ENCODE data around the gene ARPC5. TPM values are rescaled to one million over a fixed set of nuclear protein-coding genes. Genes with fewer than 3 reads are reported as not detected.

Gene ARPC5
- 148 to 204 TPM (median 164 TPM) in 5 replicates for total RNA-seq (2022; extraction: Qiagen RNA extraction)

DNA sequence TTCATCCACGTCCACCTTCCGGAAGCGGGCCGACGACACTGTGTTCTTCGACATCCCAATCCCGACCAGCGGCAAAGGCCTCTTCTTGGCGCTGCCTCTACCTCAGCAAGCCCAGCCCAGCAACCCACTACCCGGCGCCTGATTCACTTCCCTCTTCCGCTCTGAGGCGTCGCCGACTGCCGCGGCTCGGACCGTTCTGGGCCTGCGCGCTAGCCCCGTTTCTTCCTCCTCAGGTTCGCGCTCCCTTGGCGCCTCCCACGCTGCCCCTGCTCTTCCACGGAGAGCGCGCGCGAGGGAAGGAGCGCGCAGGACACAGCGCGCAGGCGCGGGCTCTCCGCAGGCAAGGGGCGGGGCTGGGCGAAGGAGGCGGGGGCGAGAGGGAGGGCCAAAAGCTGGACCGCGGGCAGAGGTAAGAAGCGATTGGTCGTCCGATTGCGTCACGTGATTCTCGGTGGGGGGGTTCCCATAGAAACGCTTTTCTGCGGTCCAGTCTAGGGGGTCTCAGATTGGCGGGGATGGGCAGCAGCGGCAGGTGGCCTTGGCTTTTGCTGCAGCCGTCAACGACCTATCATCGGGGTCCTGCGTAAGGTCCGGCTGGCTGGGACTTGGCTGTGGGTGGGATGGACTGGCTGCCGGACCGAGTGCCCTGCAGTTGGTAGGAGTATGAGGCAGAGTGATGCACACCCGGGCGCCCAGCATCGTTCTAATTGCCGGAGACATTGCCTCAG is at the start of gene ARPC5:
Gene ARPC5 (minus strand): TSS at position 178 of the 728 bp plus-strand sequence. CDS start 124 bp downstream, at position 54.

DNA sequence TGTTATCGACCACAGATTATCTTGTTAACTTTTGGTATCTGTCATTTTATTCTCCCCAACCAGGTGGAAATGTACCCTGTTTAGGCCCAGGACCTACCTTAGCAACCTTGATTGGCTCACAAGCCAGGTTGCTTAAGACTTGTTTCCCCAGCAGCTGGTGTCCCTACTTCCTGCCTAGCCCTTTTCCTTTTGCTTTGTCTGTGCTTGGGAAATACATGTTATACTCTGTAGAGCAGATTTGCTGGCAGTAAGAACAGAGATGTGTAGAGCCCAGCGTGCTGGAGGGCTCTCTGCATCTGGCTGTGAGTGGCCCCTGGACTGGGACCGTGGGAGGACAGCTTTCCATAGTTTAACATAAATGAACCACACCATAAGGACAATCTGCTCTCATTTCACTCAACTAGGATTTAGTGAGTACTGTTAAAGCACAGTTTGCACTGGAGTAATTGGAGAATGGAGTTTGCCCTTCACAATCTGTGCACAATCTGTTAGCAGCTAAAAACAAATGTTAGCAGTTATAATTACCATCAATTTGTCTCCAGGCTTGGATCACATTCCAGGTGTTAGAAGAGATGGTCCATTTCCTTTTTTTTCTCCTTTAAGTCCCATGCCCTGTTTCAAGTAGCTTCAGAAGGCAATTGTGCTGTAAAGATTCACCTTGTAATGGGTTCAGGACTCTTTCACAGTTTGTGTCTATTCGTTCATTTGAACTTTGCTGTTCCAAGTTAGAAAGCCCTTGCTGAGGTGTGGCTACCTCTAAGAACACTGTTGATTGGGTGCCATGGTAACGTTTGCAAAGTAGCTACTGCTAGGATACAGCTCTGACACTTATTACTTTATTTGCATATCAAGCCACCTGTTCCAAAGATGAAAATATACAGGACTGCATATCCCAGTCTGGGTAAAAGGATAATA is 17.2 kb upstream of the ARPC5 start, which contains the start of gene APOBEC4:
Gene APOBEC4 (minus strand): TSS at position 770 of the 915 bp plus-strand sequence. CDS start 4,535 bp downstream, outside the sequence.

DNA sequence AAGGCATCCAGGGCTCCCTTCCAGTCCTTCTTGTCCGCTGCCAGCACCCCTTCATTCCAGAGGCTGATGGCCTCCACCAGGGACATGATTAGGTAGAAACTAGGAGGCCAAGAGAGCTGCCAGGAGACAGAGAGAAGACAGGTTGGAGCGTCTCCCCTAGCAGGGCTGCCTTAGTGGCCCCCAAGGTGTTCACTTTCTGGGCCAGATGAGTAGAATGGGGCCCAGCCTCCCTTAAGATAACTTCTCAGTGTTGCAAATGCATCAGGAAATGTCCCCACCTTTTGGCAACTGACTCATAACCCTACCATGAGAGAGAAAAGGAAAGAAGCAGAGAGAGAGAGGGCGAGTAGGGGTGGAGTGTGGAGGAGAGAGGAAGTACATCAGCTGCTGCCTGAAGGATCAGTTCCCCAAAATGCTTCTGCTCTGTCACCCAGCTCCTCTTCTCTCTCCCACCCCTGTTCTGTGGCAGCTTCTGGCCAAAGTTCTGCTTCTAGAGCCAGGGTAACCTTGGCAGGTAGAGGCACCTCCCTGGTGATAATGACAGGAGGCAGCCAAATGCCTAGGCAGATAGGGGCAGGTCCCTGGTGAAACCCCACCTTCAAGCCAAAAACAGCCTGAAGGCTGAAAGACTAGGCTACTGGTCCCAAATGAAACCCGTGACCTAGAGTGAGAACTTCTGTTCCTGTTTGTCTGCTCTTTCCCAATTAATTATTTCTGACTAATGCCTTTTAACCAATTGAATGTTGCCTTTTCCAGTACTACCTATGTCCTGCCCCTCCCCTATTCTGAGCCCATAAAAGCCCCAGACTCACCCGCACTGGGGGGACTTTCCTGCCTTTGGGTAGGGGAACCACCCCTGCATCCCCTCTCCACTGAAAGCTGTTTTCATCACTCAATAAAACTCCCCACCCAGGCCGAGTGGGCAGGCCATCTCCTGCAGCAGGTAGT is 45.1 kb downstream of the ARPC5 start, which contains the start of gene NCF2:
Gene NCF2 (minus strand): TSS at position 216 of the 948 bp plus-strand sequence. CDS start 130 bp downstream, at position 86.

Other genes starting within 250 kb of the ARPC5 start
- gene NMNAT2, start 217.4 kb downstream of the ARPC5 start, total RNA-seq (2022; extraction: Qiagen RNA extraction): 0.47 to 0.85 TPM (median 0.70 TPM) in 5 replicates
- 29.4 to 37.7 TPM (median 32.0 TPM) in 5 replicates for gene SMG7, start 163.3 kb downstream of the ARPC5 start, total RNA-seq (2022; extraction: Qiagen RNA extraction)
- gene NCF2, start 45.3 kb downstream of the ARPC5 start, total RNA-seq (2022; extraction: Qiagen RNA extraction): 1.2 to 2.5 TPM (median 1.5 TPM) in 5 replicates
- not detected in 5 replicates for gene APOBEC4, start 17.5 kb upstream of the ARPC5 start, total RNA-seq (2022; extraction: Qiagen RNA extraction)
- gene RGL1, start 169.3 kb upstream of the ARPC5 start, total RNA-seq (2022; extraction: Qiagen RNA extraction): 0.61 to 0.81 TPM (median 0.71 TPM) in 5 replicates